ENCODE results near the gene CEBPA.
"Not testable (repeated sequence)": the region's sequence is repeated elsewhere in the genome, so short reads cannot be mapped to it uniquely, and the experiment has no call there.

The CEBPA gene

GRCh38 chr19:33324628-33325027, 22.3 kb upstream of the CEBPA start:
- no peak for DNase-seq (ENCODE audit: low read depth in 2 of 2)

DNA sequence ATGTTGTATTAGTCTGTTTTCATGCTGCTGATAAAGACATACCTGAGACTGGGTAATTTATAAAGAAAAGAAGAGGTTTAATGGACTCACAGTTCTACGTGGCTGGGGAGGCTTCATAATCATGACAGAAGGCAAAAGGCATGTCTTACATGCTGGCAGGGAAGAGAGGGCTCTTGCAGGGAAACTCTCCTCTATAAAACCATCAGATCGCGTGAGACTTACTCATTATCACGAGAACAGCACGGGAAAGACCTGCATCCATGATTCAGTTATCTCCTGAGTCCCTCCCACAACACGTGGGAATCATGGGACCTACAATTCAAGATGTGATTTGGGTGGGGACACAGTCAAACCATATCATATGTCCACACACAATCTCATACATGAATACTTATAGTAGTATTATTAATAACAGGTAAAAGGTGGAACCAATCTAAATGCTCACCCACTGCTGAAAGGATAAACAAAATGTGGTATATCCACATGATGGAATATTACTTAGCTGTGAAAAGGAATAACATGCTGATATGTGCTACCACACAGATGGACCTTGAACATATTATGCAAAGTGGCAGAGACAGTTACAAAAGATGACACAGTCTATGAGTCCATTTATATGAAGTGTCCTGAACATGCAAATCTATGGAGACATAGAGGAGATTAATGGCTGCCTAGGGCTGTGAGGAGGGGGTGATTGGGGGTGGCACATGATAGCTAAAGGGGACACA, 20.9 kb upstream of the CEBPA start:
- no peak for DNase-seq (ENCODE audit: low read depth in 2 of 2)

GRCh38 chr19:33320636-33321035, 18.3 kb upstream of the CEBPA start:
- DNase-seq (ENCODE audit: low read depth in 2 of 2): no peak

GRCh38 chr19:33317991-33318390, 15.7 kb upstream of the CEBPA start:
- DNase-seq (ENCODE audit: low read depth in 2 of 2): not testable (repeated sequence)

GRCh38 chr19:33317517-33317916, 15.2 kb upstream of the CEBPA start:
- no peak for DNase-seq (ENCODE audit: low read depth in 2 of 2)

- DNase-seq (ENCODE audit: low read depth in 2 of 2): no peak
Measured at GRCh38 chr19:33316541-33317264, 14.4 kb upstream of the CEBPA start.

GRCh38 chr19:33312808-33313207, 10.5 kb upstream of the CEBPA start:
- DNase-seq (ENCODE audit: low read depth in 2 of 2): not testable (repeated sequence)

DNA sequence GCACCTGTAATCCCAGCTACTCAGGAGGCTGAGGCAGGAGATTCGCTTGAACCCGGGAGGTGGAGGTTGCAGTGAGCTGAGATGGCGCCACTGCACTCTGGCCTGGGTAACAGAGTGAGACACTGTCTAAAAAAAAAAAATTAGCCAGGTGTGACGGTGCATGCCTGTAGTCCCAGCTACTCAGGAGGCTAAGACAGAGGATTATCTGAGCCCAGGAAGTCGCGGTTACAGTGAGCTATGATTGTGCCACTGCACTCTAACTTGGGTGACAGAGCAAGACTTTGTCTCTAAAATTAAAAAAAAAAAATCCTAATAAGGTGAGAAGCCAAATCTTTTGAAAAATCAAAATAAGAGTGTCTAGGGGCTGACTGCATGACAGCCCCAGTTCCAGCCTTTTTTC, 9.7 kb upstream of the CEBPA start:
- no peak for DNase-seq (ENCODE audit: low read depth in 2 of 2)

- DNase-seq (ENCODE audit: low read depth in 2 of 2): no peak
Measured at GRCh38 chr19:33311326-33311682, 9.0 kb upstream of the CEBPA start.

DNA sequence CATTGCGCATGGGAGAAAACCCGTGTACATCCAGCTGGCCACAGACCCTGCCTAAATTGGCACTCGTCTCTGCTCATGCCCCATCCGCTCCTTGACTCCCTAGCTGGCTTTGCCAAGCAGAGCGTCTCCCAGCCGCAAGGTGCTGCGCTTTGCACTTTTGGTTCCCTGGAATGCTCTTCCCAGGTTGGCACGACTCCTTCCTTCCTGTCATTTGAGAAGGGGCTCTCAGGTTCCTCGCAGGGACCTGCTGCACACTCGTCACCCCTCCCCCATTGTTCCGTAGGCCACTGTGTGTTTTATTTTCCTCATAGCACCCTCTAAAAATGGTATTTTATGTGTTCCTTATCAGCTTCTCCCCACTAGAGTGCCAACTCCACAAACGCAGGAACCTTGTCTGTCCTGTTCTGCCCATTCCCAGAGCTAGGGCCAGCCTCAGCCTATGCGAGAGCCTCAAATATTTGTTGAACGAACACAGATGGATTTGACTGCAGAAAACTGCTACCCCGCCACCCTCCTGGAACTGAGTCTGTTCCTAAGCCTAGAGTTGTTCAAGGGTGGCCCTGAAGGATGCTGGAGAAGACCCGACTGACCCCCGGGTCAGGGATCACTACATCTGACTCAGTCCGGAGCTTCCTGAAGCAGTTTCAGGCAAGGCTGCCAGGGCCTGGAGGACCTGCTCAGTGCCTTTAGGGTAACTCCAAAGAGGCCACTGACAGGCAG, 8.4 kb upstream of the CEBPA start:
- no peak for DNase-seq (ENCODE audit: low read depth in 2 of 2)

- no peak for DNase-seq (ENCODE audit: low read depth in 2 of 2)
Measured at GRCh38 chr19:33309826-33310225, 7.5 kb upstream of the CEBPA start.

- no peak for DNase-seq (ENCODE audit: low read depth in 2 of 2)
Measured at GRCh38 chr19:33306853-33307792, 4.8 kb upstream of the CEBPA start.

DNA sequence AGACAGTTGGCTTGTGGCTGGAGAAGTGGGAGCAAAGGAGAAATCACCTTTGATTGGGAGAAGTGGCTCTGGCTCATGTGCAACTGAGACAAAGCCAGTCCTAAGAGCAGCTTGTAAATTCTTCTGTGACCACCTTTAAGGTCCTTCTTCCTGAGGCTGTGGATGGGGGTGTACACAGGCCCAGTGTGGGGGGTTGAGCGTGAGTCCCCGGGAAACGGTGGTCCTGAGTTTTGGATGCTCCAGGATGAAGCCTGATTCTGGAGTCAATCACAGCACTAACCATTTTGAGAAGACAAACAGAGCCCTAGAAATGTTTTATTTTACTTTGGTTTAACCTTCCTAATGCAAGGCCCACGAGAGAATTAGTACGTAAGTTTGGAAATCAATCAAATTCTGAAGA, 3.9 kb upstream of the CEBPA start:
- DNase-seq (ENCODE audit: low read depth in 2 of 2): no peak

DNA sequence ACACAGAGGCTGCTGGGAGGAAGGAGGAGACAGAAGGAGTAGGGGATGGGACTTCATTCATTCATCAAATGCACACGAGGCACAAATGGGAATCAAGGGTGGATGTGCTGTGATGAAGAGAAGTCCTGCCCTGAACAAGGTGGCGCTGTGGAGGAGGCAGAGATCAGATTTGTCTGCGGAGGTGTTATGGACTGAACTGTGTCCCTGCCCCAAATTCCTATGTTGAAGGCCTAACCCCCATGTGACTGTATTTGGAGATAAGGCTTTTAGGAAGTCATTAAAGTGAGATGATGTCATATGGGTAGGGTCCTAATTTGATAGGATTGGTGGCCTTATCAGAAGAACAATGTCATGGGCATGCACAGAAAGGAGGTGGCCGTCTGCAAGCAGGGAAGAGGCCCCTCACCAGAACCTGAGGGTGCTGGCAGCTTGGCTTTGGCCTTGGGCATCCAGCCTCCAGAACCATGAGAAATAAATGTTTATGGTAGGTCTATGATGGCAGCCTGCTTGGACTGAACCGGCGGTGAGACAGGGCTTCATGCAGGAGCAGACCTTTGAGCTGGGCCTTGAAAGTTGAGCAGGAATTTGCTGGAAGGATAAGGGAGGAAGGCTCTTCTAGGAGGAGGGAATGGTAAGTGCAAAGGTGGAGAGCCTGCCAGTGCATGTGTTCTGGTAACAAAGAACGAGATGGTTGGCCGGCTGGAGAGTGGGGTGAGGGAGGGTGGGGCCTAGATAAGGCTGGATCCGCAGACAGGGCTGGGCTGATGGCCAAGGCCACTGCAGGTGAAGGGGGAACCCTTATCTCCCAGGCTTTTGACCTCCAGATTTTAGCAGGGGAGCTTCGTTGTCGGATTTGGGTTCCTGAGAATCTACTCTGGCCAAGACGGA, 2.7 kb upstream of the CEBPA start:
- no peak for DNase-seq (ENCODE audit: low read depth in 2 of 2)

GRCh38 chr19:33304371-33304759, 2.0 kb upstream of the CEBPA start:
- DNase-seq (ENCODE audit: low read depth in 2 of 2): no peak

GRCh38 chr19:33303791-33304345, 1.5 kb upstream of the CEBPA start:
- no peak for DNase-seq (ENCODE audit: low read depth in 2 of 2)

GRCh38 chr19:33302974-33303790, 848 bp upstream of the CEBPA start:
- no peak for DNase-seq (ENCODE audit: low read depth in 2 of 2)

DNA sequence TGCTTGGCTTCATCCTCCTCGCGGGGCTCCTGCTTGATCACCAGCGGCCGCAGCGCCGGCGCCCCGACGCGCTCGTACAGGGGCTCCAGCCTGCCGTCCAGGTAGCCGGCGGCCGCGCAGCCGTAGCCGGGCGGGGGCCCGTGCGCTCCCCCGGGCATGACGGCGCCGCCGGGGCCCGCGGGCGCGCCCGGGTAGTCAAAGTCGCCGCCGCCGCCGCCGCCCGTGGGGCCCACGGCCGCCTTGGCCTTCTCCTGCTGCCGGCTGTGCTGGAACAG, 497 bp downstream of the CEBPA start:
- no peak for DNase-seq (ENCODE audit: low read depth in 2 of 2)

- DNase-seq (ENCODE audit: low read depth in 2 of 2): no peak
Measured at GRCh38 chr19:33301144-33301899, 1.0 kb downstream of the CEBPA start.

Data from stimulated activated CD4-positive, alpha-beta T cell treated with anti-CD3 and anti-CD28 coated beads, Interleukin-1b, Interleukin-23, amount 100 ng/mL, for 4 hours (primary cell).